Ovary (tissue), 3 donors: ENCODE results near the gene STUM.

Source experiments
- CTCF ChIP-seq, 3 donors: fragments of 450-650 bp in 2 of 3; fragments of 200-600 bp in 1 of 3; IDR thresholded peaks; one replicate each; pipeline versions ENCODE4 v1.5.1 to v1.8.0; 2016 to 2022; ENCODE audit warnings: antibody characterized with exemption in 3 of 3, mild to moderate bottlenecking in 1 of 3
- EP300 ChIP-seq: sonication (generic); formaldehyde crosslinking; IDR thresholded peaks from one replicate; pipeline ENCODE4 v1.6.1; 2017; ENCODE audit warnings: antibody characterized with exemption
- POLR2A ChIP-seq: fragments of 450-650 bp; IDR thresholded peaks from one replicate; pipeline ENCODE4 v1.6.1; 2017; ENCODE audit warnings: antibody characterized with exemption, mild to moderate bottlenecking, moderate library complexity
- donor health status: DM: no; HTN: no; CAD: no.

DNA sequence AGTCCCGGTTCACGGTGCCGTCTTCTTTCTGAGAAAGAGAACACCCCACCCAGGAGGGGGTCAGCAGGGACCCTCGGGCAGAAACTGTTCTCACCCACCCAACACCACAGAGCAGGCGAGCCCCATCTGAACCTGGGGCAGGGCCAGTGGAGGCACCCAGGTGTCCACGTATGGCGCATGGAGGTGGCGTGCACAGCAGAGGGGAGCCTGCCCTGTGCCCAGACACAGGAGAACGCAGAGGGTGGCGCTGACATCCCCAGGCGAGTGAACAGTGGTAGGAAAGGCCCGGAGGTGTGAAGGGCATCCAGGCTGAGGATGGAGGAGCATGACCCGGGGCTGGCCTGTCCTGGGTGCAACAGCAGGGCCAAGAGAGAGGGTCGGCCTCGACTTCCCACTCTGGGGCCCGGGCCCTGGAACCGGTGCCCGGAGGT, 91.1 kb downstream of the STUM start:
- no peak for TF ChIP-seq CTCF (IDR thresholded peaks at IDR 0.05)
- TF ChIP-seq POLR2A = no peak
- TF ChIP-seq EP300 = no peak
